ENCODE results near the gene MICAL2.

Gene MICAL2

DNA sequence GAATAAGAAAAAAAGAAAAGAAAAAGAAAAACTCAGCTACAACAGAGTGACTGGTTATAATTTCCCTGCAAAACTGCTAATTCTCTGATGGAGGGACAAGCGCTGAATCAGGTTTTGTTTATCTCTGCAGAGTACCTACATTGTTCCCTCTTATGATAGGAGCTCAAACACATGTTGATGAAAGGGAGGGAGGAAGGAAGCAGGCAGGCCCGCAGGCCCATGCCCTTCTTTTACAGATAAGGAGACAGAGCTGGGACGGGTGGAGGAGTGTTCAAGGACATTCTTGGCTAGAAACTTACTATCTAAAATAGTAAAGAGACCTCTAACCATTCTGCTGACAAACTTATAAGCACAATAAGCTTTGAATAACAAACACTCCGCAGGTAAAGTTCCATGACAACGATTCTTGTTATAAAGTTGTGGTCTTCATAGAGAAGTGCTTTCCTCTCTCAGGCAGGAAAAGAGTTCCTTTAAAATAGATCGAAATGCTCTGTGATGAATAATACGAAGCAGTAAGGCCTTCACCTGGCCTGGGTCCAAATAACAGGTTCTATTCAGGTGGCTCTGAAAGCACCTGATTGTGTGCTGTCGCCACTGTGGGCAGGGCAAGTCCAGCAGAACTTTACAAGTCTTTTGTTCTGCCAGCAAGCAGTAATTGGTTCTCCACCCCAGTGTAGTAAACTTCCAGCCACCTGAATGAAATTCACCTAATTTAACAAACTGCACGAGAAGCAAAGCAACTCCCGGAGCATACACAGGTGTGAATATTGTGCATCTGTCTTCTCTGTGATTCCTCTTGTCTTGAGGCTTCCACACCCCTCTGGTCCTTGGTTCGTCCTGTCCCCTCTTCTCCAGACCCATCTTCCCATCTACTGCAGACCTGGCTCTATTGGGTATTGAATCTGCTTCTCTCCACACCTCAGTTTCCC, 15.3 kb upstream of the MICAL2 start:
- DNase-seq (ENCODE audit: low spot score): no peak
- FAIRE-seq: no peak

DNA sequence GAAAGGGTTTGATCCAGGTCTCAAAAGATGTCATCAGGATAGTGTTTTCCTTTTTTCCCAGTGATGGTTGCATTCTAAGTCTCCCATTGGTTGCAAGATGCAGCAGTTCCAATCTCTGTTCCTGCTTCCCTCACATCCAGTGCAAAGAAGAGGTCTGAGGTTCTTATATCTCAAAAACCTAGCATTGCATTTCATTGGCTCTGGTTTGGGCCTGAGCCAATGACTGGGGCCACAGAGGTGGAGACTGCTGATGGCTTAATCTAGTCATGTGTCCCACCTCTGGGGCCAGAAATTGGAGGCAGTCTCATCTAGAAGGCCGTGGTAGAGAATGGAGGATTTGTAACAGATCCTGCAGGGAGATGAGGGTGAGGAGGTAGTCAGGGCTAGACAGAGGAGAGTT, 13.2 kb upstream of the MICAL2 start:
- FAIRE-seq (no peak), DNase-seq (ENCODE audit: low spot score) (no peak)

DNA sequence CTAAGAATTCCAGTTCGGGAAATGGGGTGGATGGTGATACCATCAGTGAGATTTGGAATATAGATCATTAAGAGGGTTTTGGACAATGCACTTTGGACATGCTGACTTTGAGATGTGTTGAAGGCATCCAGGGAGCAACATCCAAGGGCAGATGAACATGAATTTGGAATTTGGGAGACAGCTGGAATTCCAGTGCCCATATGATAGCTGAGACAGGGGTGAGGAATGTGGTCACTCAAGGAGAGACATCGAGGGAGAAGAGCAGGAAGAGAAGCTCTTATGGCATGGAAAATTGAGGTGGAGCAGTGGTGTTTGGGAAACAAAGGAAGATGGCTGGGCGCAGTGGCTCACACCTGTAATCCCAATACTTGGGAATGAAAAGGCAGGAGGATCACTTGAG, 11.8 kb upstream of the MICAL2 start:
- DNase-seq (ENCODE audit: low spot score) (no peak), FAIRE-seq (no peak)

DNA sequence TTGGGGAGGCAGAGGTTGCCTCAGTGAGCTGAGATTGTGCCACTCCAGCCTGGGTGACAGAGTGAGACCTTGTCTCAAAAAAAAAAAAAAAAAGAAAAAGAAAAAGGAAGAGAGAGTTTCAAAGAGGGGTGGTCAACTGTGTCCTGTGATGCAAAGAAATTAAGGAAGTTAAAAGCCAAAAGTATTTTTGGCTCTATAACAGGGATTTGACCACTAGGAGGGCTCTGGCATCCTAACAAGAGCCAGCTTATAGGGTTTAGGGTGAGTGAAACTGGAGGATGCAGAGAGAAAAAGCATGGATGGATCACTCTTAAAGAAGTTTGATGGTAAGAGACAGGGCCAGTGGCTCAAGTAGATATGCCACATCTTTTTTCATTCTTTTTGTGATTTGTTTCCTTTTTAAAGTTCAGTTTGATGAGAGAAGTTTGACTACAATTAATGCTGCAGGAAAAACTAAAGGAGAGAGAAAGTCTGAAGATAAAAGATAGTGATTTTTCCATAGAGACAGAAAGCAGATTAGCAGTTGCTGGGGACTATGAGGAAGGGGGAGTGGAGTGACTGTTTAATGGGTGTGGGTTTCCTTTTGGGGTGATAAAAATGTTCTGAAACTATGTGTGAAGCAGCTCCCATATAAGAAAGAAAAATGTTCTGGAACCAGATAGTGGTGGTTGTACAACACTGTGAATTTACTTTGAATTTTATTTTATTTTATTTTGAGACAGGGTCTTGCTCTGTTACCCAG, 11.1 kb upstream of the MICAL2 start:
- DNase-seq (ENCODE audit: low spot score) (no peak), FAIRE-seq (no peak)

DNA sequence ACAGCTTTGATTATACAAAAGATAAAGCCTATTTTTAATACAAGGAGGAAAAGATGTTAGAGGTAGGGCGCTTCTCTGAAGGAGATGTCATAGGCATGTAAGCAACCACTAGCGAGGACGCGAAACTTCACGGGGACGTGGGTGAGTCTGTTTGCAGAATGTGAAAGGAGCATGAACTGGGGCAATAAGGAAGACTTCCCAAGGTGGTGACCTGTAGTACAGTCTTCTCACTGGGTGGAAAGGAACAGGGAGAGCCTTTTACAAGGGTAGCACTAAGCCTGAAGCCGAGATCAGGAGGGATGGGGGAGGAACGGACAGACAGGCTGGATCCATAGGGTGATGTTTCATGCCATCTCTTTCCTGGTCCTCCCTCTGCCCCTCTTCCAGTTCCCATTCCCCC, 10.0 kb upstream of the MICAL2 start:
- no peak for FAIRE-seq
- no peak for DNase-seq (ENCODE audit: low spot score)

DNA sequence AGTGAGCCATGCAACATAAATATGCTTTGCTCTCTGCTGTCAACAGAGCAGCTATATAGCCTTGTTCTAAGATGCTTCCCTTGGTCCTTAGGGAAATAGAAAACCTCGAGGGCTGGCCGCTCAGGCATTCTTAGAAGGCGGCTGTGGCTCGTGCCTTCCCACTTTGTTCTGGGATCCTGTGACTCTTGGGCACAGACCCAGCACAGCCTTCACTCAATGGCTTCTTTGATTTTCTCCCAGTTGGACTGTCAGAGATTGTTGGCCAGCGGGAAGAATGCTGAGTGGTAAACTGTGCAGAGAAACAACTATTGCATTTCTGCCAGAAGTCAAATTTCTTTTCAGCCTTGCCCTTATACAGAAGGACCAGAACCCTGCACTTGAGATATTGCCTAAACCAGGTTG, 9.5 kb upstream of the MICAL2 start:
- FAIRE-seq (no peak), DNase-seq (ENCODE audit: low spot score) (no peak)

DNA sequence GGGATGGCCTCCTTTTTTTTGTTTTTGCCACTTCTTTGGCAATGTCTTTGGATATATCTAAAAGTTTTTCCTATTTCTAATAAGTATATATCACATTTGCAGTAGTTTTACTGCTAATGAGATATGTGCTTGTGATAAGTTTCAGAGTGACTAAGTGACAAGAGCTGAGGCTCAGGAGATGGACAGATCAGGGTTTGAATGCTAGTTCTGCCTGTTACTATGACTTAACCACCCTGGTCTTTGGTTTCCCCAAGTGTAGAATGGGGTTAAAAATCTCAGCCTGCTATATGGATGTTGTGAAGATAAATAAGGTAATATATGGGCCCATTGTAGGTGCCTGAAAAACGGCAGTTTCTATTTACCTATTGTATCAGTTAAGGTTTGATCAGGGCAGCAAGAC, 9.1 kb upstream of the MICAL2 start:
- FAIRE-seq: no peak
- DNase-seq (ENCODE audit: low spot score): no peak

DNA sequence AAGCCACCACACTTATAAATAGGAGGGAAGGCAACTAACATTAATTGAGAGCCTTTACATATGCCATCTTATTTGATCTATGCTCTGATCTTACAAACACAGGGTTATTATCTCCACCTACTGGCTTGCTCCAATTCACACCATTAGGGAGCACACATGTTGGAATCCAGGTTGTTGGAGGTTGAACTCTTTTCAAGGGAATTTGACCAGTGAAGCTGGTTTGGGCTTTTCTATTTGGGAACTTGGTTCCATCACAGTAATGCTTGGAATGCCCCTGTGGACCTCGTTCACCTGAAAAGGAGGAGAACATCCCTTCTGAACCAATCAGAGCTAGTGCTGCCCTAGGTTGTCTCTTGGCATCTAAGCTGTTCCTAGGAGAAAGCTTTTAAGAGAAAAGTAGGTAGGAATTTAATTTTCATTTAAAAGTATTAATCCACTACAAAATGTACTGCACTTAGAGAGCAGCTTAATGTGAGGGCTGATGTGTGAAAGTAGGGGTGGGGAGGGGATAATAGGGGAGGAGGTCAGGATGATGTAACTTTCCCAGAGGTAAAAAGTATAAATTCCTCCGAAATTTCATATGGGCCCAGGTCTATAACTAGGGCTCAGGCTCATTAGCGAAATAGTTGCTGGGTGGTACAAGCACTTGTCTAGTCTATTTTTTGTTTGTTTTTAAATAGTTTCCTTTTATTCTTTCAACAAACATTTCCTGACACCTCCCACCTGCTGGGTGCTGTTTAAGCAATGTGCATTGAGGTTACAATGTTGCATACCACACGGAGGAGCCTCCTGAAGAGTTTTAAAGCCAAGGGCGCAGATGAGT, 7.6 kb upstream of the MICAL2 start:
- no peak for DNase-seq (ENCODE audit: low spot score)
- no peak for FAIRE-seq

DNA sequence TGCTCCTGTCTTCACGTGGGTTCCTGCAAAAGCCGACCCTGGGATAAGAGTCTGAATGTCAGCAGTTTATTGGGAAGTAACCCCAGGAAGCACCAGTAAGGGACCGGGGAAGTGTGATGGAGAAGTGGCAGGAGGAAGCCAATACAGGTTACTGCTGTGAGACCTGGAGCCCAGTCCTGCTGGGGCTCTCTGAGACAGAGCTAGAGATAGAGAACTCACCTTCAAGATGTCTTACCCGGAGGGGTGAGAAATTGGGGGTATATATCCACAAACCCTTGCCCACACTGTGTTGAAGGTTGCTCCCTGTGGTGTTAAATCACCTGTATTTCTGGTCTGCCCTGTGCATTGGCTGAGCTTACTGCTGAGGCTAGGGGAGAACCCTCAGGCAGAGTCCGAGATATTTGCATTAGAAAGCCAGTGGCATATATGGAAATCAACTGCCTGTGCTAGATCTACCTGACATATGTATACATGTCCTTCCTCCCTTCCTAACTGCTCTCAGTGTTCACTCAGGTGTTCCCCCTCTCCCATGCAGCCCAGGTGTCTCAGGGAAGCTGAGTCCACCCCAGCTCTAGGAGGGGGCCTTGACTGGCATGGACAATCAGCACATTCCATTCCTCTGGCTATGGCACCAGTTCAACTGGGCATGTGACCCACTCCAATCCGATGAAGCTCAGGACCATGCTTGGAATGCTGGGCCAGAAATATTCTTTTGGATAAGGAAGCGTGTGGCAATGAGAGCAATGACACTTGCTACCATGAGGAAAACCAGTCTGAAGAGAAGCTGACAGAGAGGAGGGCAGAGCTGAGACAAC, 6.8 kb upstream of the MICAL2 start:
- FAIRE-seq: no peak
- no peak for DNase-seq (ENCODE audit: low spot score)

DNA sequence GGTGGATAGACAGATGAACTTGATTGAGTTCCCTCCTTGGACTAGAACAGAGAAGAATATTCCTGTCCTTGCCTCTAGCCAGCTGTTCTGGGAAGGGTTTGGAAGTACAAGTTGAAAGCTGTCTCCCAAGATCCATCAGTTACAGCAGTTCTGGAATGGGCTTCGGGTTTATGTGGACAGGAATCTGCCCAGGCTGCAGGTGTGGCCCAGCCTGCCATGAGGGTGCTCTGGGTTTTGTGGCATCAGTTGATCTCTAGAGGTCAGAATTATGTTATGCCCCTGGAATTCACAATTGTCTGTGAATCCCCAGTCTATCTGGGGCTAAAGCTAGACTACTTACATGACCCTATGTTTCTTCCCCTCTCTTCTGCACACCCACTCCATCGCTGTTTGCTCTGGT, 4.9 kb upstream of the MICAL2 start:
- DNase-seq (ENCODE audit: low spot score) (no peak), FAIRE-seq (no peak)

DNA sequence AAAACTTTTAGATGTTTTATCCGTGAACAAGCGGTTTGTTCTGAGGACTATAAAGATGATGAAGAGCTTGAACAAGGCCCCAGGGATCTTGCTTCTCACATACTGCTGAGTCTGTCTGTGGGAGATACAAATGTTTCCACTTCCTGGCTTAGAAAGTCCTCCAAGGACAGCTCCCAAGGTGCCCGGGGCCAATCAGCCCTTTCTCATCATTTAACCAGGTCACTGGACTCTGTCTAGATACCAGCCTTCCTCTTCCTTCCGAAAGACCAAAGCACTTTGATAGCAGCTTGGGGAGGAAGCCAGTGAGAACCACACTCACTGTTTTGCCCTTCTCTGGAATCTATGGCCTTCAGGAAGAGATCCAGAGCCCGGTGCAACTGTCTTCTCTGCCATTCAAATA, 4.3 kb upstream of the MICAL2 start:
- DNase-seq (ENCODE audit: low spot score): no peak
- no peak for FAIRE-seq

DNA sequence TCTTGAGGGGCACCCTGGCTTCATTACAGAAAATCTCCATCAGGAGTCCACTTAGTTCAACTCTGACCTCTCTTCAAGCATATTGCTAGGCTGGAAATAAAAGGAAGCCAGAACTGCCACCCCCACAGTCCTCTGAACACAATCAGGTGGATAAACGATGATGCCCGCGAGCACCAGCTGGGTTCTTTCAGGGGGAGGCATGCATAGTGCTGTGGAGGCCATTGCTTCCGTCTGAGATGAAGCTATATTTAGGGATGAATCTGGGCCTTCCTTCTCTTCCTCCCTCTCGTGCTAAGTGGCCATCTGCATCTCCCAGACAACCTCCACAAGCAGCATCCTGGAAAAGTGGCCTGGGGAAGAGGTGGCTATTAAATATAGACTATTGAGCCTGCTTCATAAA, 3.9 kb upstream of the MICAL2 start:
- DNase-seq (ENCODE audit: low spot score) (no peak), FAIRE-seq (no peak)

DNA sequence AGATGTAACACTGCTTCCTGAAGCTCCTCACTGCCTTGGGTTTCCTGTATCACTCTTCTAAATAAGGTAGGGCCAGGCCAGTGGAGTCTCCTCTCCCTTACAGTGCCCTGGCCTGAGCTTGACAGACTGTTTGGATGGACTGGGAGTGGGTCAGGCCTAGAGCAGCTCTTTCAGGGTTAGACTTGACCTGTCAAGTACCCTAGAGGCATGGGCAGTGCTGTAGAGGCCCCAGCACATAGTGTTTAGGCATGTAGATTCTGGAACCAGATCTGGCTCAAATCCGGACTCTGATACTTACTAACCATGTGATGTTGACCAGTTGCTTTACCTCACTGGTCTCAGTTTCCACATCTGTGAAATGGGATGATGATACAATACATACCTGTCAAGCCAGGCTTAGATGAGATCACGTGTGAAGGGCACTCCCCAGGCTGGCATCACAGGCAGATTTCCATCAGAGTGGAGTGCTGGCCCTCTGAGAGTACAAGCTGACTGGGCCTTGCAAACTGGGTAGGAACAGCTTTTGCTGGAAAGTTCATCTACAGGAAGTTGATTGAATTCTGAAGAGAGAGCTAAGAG, 1.4 kb upstream of the MICAL2 start:
- no peak for DNase-seq (ENCODE audit: low spot score)
- FAIRE-seq: no peak

DNA sequence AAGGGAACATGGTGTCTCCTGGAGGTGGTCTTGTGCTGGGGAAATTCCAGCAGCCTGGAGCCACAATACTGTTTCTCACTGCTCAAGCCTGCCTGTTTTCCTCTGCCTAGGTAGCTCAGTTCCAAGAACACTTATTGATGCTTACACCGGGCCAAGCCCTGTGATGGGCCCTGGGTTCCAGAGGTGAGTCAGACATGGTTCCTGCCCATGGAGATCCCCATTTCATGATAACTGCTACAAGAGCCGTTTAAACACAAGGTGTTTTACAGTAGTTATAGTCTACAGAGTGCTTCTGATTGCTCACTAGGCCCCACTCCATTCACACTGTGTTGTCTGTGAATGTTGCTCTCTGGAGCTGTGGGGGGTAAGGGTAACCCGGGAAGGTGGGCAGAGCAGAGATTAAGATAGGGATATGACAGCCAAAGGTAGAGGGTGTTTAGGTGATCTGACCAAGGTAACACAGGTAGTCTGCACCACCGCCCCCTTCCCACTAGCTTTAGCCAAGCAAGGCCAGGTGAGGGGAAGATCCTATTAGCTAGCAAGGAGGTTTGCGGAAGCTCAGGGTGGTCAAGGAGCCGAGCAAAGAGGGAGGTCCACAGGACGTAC, 696 bp upstream of the MICAL2 start:
- FAIRE-seq (no peak), DNase-seq (ENCODE audit: low spot score) (peak; percentile 25)

DNA sequence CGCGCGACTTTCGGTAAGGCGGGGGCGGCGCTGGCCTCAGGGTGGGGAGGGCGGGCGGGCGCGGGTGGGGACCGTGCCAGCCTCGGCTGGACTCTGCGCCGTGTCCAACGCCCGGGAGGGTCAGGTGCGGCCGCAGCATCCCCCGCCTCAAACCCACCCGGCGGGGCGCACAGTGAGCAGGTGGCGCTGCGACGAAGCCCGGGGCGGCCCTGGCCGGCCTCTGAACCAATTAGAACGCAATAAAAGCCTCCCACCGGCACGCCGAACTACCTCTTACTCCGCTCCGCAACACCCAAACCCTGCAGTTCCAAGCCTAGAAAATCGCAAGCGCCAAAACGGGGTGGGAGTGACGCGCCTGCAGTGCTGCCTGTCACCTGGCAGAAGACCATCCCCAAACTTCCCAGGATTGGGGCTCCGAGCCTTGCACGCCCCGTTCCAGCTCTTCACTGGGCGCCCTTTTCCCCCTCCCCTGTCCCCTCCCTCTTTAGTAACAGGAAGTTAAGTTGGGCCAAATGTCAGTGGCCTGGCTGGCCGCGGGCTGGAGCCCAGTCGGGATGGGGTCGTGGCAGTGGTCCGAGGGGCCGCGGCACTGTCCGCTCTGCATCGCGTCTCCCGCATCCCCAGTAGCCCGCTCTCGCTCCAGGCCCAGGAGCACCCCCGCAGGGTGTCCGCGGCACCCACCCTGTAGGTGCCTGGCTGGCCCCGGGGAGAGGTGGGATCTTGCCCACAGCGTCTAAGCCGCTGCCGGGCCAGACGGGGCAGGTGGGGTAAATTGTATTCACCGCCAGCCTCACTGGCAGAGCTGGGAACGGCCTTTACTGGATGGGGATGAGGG, 541 bp downstream of the MICAL2 start:
- no peak for DNase-seq (ENCODE audit: low spot score)
- FAIRE-seq: no peak

DNA sequence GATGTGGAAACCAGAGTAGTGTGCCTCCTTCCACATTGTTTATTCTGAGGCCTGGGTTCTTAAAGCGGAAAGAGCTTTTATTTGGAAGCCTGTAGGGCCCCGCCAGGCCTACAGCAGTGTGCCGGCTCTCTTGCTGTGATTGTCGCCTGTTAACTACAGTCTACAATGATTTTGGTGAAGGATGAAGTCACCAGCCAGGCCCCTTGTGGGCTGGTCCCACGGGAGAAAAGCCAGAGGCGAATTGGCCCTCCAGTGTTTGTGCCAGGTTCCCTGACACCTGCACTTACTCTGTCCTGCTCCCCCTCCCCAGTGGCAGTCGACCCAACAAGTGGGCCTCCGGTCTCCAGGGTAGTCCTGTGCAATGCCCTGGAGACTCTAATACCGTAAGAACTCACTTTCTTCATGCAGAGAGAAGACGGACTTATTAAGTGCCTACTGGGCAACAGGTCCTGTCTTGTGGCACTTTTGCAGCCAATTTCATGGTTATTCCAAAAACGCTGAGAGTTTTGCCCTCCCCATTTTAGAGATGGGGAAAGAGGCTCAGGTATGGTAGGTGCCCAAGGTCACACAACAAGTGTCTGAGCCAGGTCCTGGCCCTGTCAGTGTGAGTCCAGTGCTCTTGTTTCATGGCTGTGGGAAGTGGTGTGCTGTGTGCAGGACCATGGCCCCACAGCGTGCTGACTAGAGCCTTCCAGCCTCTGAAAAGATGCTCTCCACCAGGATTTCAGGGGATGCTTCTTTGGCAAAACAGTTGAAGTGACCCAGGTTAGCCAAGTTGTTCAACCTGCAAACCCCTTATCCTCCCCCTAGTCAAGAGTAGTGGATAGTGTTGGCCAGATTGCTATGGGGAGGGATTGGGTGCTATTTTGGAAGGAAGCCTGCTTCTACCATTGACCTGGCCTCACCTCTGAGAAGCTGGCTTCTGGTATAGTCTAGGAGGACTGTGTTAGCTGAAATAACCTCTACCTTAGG, 1.4 kb downstream of the MICAL2 start:
- no peak for FAIRE-seq
- no peak for DNase-seq (ENCODE audit: low spot score)

DNA sequence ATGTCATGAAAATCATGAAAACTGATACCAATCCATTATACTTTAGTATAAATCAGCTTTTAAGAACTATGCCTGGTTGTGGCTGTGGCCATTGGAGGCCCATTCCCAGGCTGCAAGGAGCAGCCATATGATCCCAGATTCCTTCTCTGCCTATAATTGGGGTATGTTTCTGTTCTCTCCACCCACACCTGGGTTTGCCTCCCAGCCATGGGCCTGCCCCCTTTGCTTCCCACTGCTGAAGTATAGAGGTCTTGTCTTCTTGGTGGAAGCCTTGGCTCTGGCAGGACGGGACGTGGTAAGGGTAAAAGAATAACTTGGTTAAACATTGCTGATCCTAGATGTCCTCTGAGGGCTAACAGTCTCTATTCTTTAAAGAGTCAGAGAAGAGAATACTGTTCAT, 2.4 kb downstream of the MICAL2 start:
- FAIRE-seq (no peak), DNase-seq (ENCODE audit: low spot score) (no peak)

DNA sequence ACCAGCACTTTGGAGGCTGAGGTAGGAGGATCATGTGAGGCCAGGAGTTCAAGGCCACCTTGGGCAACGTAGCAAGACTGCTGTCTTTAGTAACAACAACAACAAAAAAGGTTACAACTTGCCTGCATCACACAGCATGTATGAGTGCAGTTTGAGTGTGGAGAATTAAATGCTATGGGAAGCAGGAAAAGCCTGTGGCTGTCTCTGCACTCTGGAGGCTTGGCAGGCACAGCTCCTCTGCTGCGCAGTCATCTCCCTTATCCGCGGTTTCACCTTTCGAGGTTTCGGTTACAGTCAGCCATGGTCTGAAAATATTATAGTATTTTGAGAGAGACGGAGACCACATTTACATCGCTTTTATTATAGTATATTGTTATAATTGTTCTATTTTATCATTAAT, 2.9 kb downstream of the MICAL2 start:
- no peak for FAIRE-seq

More for the DNA sequence above, 2.9 kb downstream of the MICAL2 start:
- no peak for DNase-seq (ENCODE audit: low spot score)

Data from RCC 7860 (cell line).